ENCODE data around the gene HNF1A. TPM values are rescaled to one million over a fixed set of nuclear protein-coding genes. Genes with fewer than 3 reads are reported as not detected.

Gene HNF1A
- total RNA-seq, 8 experiments from 2014 or later, result 0.05 to 0.71 (median 0.36) TPM; not detected in 3

DNA sequence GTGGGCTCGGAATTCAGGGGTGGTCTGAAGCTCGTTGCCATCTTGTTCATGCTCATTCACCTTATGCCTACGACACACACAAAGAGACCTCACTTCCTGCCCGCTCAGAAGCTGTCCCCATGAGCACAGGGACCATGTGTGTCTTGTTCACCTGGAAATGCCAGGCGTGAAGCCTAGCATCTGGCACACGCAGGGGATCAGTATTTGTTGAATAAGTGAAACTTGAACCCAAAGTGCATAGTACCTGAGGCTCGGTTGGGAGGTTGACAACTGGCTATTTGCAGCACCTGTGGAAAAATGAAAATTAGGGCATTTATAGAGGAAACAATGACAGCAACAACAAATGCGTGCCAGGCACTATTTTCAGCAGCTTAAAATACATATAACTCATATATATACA, 32.5 kb downstream of the HNF1A start:
- peaks cover 0 to 6% of the 10 kb centered on the region in 2 donors for H3K4me1 ChIP-seq (replicated peaks in 1 of 2)
- no peak for ATAC-seq (replicated peaks in 6 of 8)
- no peak overlapping the region for H3K4me3 ChIP-seq
- WGBS, 10 experiments, result 67 to 100% (median 96%) methylated on average over 1 to 4 of the region's 8 CpGs; no CpG with 5 or more reads in 1 of the 10 experiments
- in situ Hi-C loops (cut with MboI; ENCODE audit: low pct_unique_long_range_greater_than_20kb in 2 of 9, low sequenced_read_pairs in 9 of 9, unreplicated experiment in 9 of 9), result no loop called here
- H3K27ac ChIP-seq, result no peak overlapping the region

DNA sequence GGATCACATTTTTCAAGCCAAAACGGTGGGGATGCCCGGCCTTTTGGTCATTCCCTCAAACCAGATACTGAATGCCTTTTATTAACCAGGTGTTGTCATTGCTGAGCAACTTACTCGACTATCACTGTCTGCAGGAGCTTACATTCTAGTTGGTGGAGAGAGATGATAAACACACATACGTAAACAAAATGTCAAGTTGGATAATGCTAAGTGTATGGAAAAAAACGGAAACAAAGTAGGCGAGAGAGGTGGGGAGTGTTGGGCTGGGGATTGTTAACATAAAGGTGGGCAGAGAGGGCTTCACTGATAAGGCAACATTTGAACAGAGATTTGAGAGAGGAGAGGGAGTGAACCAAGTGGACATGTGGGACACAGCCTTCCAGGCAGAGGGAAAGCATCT, 33.5 kb downstream of the HNF1A start:
- H3K27ac ChIP-seq, result no peak overlapping the region
- peaks cover 0 to 6% of the 10 kb centered on the region in 2 donors for H3K4me1 ChIP-seq (replicated peaks in 1 of 2)
- no peak overlapping the region for H3K4me3 ChIP-seq
- in situ Hi-C loops (cut with MboI; ENCODE audit: low pct_unique_long_range_greater_than_20kb in 2 of 9, low sequenced_read_pairs in 9 of 9, unreplicated experiment in 9 of 9), result no loop called here
- WGBS, 10 experiments, result 80 to 100% (median 90%) methylated on average over 1 to 6 of the region's 6 CpGs; no CpG with 5 or more reads in 3 of the 10 experiments
- no peak for ATAC-seq (replicated peaks in 6 of 8)

- in situ Hi-C loops (cut with MboI; ENCODE audit: low pct_unique_long_range_greater_than_20kb in 2 of 9, low sequenced_read_pairs in 9 of 9, unreplicated experiment in 9 of 9), result no loop called here
- WGBS, 10 experiments, result 60 to 100% (median 90%) methylated on average over 1 to 3 of the region's 3 CpGs; no CpG with 5 or more reads in 2 of the 10 experiments
- no peak overlapping the region for H3K4me3 ChIP-seq
- no peak for ATAC-seq (replicated peaks in 6 of 8)
- H3K27ac ChIP-seq, result no peak overlapping the region
- peaks cover 0 to 6% of the 10 kb centered on the region in 2 donors for H3K4me1 ChIP-seq (replicated peaks in 1 of 2)
Observed at GRCh38 chr12:121013715-121014114, 35.4 kb downstream of the HNF1A start.

DNA sequence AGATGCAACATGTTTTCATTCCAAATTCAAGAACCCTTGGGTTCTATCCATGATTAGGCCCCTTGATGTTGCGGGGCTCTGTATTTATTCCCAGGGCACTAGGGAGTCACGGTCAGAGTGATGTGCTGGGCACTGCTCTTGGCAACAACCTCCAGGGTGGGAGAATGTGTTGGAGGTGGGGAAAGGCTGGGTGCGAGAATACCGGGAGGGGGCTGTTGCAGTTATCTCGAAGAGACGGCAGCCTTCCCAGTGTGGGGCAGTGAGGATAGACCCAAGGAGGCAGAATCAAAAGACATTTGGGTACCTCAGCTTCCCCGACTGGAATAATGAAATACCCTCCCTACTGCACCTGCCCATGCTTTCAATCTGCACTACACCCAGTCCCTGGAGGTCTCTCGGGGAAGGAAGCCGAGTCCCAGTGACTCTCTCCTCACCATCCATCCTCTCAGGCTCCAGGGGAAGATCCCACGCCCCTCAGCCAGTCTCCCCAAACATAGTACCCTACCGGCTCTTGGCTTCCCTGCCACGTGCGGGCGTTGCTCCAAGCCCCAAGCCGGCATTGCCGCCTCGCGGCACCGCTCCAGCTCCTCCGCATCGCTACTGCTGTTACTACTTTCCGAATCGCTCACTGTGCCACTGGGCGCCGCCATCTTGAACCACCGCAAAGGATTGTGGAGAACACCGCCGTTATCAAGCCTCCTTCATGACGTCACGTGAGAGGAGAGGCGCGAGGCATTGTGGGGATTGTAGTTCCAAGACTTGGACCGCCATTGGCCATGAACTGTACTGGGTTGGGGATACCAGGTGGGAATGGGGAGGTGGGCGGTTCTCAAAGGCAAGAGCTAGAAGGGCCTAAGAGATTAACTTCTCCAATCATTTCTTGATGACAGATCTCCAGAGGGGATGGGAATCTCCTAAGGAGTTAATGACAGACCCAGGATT, 37.8 kb downstream of the HNF1A start, which contains the start of gene C12orf43:
Gene C12orf43, minus strand, starts transcription at position 663 of the 942 bp plus-strand sequence. Its CDS starts 13 bp downstream, at position 650.
- in situ Hi-C loops (cut with MboI; ENCODE audit: low pct_unique_long_range_greater_than_20kb in 2 of 9, low sequenced_read_pairs in 9 of 9, unreplicated experiment in 9 of 9), result no loop called here
- H3K4me1 ChIP-seq (replicated peaks in 1 of 2), result peaks cover 0 to 6% of the 10 kb centered on the region in 2 donors
- 0 to 27% (median 0%) methylated on average over 1 to 19 of the region's 34 CpGs; no CpG with 5 or more reads in 2 of the 10 experiments for WGBS, 10 experiments
- ATAC-seq (replicated peaks in 6 of 8), result peak; percentile 95 to 99 (median 96)
- peak within 1 kb of the TSS; percentile 64 to 96 (median 81) for H3K4me3 ChIP-seq
- peak within 1 kb of the TSS; percentile 68 to 81 for H3K27ac ChIP-seq

- Histone ChIP-seq H3K27ac (no peak overlapping the region), H3K4me1 (replicated peaks in 1 of 2) (peaks cover 0 to 6% of the 10 kb centered on the region in 2 donors), H3K4me3 (no peak overlapping the region)
- 60 to 94% (median 81%) methylated on average over 1 to 12 of the region's 15 CpGs; no CpG with 5 or more reads in 2 of the 10 experiments for WGBS, 10 experiments
- ATAC-seq (replicated peaks in 6 of 8), result no peak
- in situ Hi-C loops (cut with MboI; ENCODE audit: low pct_unique_long_range_greater_than_20kb in 2 of 9, low sequenced_read_pairs in 9 of 9, unreplicated experiment in 9 of 9), result no loop called here
Observed at GRCh38 chr12:121017966-121018491, 39.7 kb downstream of the HNF1A start.

- 0 to 100% (median 70%) methylated on average over 1 to 2 of the region's 2 CpGs; no CpG with 5 or more reads in 1 of the 10 experiments for WGBS, 10 experiments
- in situ Hi-C loops (cut with MboI; ENCODE audit: low pct_unique_long_range_greater_than_20kb in 2 of 9, low sequenced_read_pairs in 9 of 9, unreplicated experiment in 9 of 9), result no loop called here
- H3K27ac ChIP-seq, result no peak overlapping the region
- ATAC-seq (replicated peaks in 6 of 8), result no peak
- no peak overlapping the region for H3K4me3 ChIP-seq
- peaks cover 0 to 6% of the 10 kb centered on the region in 2 donors for H3K4me1 ChIP-seq (replicated peaks in 1 of 2)
Observed at GRCh38 chr12:121018860-121019617, 40.7 kb downstream of the HNF1A start.

GRCh38 chr12:121021754-121022153, 43.4 kb downstream of the HNF1A start:
- no peak overlapping the region for H3K27ac ChIP-seq
- ATAC-seq (replicated peaks in 6 of 8), result no peak
- WGBS, 10 experiments, result 70 to 100% (median 87%) methylated on average over 1 to 5 of the region's 6 CpGs; no CpG with 5 or more reads in 3 of the 10 experiments
- in situ Hi-C loops (cut with MboI; ENCODE audit: low pct_unique_long_range_greater_than_20kb in 2 of 9, low sequenced_read_pairs in 9 of 9, unreplicated experiment in 9 of 9), result no loop called here
- H3K4me1 ChIP-seq (replicated peaks in 1 of 2), result no peaks in the 10 kb centered on the region
- H3K4me3 ChIP-seq, result no peak overlapping the region

DNA sequence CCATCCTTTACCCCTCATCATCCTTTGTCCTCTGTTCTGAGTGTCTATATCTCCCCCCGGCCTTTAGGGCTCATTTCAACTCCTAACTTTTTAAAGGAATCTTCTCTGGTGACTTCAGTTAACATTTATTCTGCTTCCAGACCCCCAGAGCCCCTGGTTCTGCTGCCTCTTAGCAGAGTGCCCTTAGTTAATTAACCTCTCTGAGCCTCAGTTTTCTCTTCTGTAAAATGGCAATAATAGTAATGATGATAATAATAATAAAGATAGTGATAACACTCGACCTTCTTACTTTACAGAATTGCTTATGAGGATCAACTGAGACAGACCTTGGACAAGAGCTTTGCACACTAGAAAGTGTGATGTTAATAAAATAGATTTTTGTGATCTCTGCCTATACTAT, 44.4 kb downstream of the HNF1A start:
- ATAC-seq (replicated peaks in 6 of 8), result no peak
- H3K27ac ChIP-seq, result no peak overlapping the region
- 11 to 71% (median 27%) methylated on average over 1 to 2 of the region's 2 CpGs; no CpG with 5 or more reads in 4 of the 10 experiments for WGBS, 10 experiments
- no peaks in the 10 kb centered on the region for H3K4me1 ChIP-seq (replicated peaks in 1 of 2)
- no peak overlapping the region for H3K4me3 ChIP-seq
- in situ Hi-C loops (cut with MboI; ENCODE audit: low pct_unique_long_range_greater_than_20kb in 2 of 9, low sequenced_read_pairs in 9 of 9, unreplicated experiment in 9 of 9), result no loop called here

DNA sequence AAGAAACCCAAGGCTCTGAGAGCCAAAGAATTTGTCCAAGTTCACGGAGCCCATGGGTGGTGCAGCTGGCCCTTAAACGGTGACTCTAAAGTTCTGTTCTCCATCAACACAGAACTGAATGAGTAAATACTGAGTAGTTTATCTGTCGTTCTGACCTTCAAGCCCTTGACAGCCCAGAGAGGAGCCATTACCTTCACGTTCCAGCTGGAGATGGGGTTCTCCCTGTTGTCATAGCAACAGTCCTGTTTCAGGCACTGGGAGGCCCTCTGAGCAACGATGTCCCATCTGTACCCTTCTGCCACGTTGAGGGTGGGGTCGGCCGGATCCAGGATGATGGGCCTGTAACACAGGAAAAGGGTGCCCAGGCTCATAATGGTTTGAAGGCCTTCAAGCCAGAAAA, 45.5 kb downstream of the HNF1A start:
- Histone ChIP-seq H3K4me3 (no peak overlapping the region), H3K4me1 (replicated peaks in 1 of 2) (no peaks in the 10 kb centered on the region), H3K27ac (no peak overlapping the region)
- in situ Hi-C loops (cut with MboI; ENCODE audit: low pct_unique_long_range_greater_than_20kb in 2 of 9, low sequenced_read_pairs in 9 of 9, unreplicated experiment in 9 of 9), result no loop called here
- 33 to 100% (median 59%) methylated on average over 1 to 7 of the region's 8 CpGs; no CpG with 5 or more reads in 4 of the 10 experiments for WGBS, 10 experiments
- ATAC-seq (replicated peaks in 6 of 8), result peak in 1 of 8 experiments; percentile 17

- ATAC-seq (replicated peaks in 6 of 8), result peak in 1 of 8 experiments; percentile 59
- Histone ChIP-seq H3K4me3 (no peak overlapping the region), H3K27ac (no peak overlapping the region), H3K4me1 (replicated peaks in 1 of 2) (no peaks in the 10 kb centered on the region)
- in situ Hi-C loops (cut with MboI; ENCODE audit: low pct_unique_long_range_greater_than_20kb in 2 of 9, low sequenced_read_pairs in 9 of 9, unreplicated experiment in 9 of 9), result no loop called here
- 30 to 100% (median 72%) methylated on average over 1 to 5 of the region's 11 CpGs; no CpG with 5 or more reads in 1 of the 10 experiments for WGBS, 10 experiments
Observed at GRCh38 chr12:121025442-121026226, 47.3 kb downstream of the HNF1A start.

GRCh38 chr12:121026274-121027045, 48.1 kb downstream of the HNF1A start:
- 83 to 96% (median 86%) methylated on average over 1 to 8 of the region's 10 CpGs; no CpG with 5 or more reads in 1 of the 10 experiments for WGBS, 10 experiments
- ATAC-seq (replicated peaks in 6 of 8), result peak in 1 of 8 experiments; percentile 22
- Histone ChIP-seq H3K4me3 (no peak overlapping the region), H3K4me1 (replicated peaks in 1 of 2) (no peaks in the 10 kb centered on the region), H3K27ac (no peak overlapping the region)
- in situ Hi-C loops (cut with MboI; ENCODE audit: low pct_unique_long_range_greater_than_20kb in 2 of 9, low sequenced_read_pairs in 9 of 9, unreplicated experiment in 9 of 9), result no loop called here
